Measurements from ENCODE around the gene ARHGAP6.

DNA sequence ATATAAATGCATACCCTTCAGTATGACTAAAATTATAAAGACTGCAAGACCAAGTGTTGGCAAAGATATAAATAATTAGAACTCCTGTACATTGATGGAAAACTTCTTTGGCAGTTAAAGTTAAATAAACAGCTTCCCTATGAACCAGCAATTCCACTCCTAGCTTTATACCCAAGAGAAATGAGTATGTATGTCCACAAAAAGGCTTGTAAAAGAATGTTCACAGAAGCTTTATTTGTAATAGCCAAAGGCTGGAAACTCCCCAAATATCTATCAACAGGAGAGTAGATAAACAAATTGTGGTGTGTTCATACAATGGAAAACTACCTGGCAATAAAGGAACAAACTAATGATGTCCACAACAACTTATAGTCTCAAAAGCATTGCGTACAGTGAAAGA, 187.7 kb downstream of the ARHGAP6 start:
- TF ChIP-seq, protein P1, sequence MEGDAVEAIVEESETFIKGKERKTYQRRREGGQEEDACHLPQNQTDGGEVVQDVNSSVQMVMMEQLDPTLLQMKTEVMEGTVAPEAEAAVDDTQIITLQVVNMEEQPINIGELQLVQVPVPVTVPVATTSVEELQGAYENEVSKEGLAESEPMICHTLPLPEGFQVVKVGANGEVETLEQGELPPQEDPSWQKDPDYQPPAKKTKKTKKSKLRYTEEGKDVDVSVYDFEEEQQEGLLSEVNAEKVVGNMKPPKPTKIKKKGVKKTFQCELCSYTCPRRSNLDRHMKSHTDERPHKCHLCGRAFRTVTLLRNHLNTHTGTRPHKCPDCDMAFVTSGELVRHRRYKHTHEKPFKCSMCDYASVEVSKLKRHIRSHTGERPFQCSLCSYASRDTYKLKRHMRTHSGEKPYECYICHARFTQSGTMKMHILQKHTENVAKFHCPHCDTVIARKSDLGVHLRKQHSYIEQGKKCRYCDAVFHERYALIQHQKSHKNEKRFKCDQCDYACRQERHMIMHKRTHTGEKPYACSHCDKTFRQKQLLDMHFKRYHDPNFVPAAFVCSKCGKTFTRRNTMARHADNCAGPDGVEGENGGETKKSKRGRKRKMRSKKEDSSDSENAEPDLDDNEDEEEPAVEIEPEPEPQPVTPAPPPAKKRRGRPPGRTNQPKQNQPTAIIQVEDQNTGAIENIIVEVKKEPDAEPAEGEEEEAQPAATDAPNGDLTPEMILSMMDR (IDR thresholded peaks at IDR 0.05) = no peak
- TF ChIP-seq POLR2AphosphoS5 (IDR thresholded peaks at IDR 0.05) (no peak), POLR2A (IDR thresholded peaks at IDR 0.05) (no peak), EP300 (IDR thresholded peaks at IDR 0.05) (no peak)
